ENCODE results near the gene ZPBP2. TPM values are rescaled to one million over a fixed set of nuclear protein-coding genes. Genes with fewer than 3 reads are reported as not detected.

ZPBP2 gene
- total RNA-seq, 1 experiment from 2014 or later = not detected

DNA sequence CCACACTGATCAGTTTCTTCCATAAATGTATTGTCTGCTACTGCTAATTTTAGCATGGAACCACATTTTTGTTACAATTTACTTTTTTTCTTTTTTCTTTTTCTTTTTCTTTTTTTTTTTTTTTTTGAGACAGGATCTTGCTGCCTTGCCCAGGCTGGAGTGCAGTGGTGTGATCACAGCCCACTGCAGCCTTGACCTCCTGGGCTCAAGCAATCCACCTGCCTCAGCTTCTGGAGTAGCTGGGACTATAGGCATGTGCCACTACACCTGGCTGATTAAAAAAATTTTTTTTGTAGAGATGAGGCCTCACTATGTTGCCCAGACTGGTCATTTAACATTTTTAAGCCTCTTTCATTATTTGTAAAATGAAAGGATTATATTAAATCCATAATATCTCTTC, 19.1 kb downstream of the ZPBP2 start:
- no peaks in the 10 kb centered on the region for H3K9me3 Mint-ChIP-seq
- H3K4me1 Mint-ChIP-seq = no peaks in the 10 kb centered on the region
- no peaks in the 10 kb centered on the region for H3K27me3 Mint-ChIP-seq (ENCODE audit: low read depth)
- ChIA-PET POLR2A (no interaction called here), CTCF (interaction anchor here (0.7 kb wide), 1 partner anchor 24 kb away, joined by 4 read pairs; no protein-coding TSS in a partner anchor)
- H3K36me3 Mint-ChIP-seq = no peaks in the 10 kb centered on the region
- DNase-seq (ENCODE audit: low spot score) = no peak
- H3K27ac Mint-ChIP-seq = no peak overlapping the region
- TF ChIP-seq ZNF423 (CRISPR knock-in tag; IDR thresholded peaks at IDR 0.05) (no peak), HMGA2 (CRISPR knock-in tag; IDR thresholded peaks at IDR 0.05) (no peak), RORB (CRISPR knock-in tag; IDR thresholded peaks at IDR 0.05) (no peak), CBFB (CRISPR knock-in tag; IDR thresholded peaks at IDR 0.05; ENCODE audit: low read depth) (no peak), ZBTB21 (CRISPR knock-in tag; IDR thresholded peaks at IDR 0.05; ENCODE audit: borderline replicate concordance) (no peak), SMAD4 (CRISPR knock-in tag; IDR thresholded peaks at IDR 0.05) (no peak), NR2C2 (CRISPR knock-in tag; IDR thresholded peaks at IDR 0.05) (no peak), ZNF232 (CRISPR knock-in tag; IDR thresholded peaks at IDR 0.05) (no peak), RELA (CRISPR knock-in tag; IDR thresholded peaks at IDR 0.05; ENCODE audit: borderline replicate concordance) (no peak), CREM (CRISPR knock-in tag; IDR thresholded peaks at IDR 0.05) (no peak), FOXP1 (CRISPR knock-in tag; IDR thresholded peaks at IDR 0.05; ENCODE audit: borderline replicate concordance) (no peak), FOXK1 (CRISPR knock-in tag; IDR thresholded peaks at IDR 0.05) (no peak), OVOL2 (CRISPR knock-in tag; IDR thresholded peaks at IDR 0.05; ENCODE audit: borderline replicate concordance) (no peak), NR1H2 (CRISPR knock-in tag; IDR thresholded peaks at IDR 0.05) (no peak)
- TF ChIP-seq, protein P1, sequence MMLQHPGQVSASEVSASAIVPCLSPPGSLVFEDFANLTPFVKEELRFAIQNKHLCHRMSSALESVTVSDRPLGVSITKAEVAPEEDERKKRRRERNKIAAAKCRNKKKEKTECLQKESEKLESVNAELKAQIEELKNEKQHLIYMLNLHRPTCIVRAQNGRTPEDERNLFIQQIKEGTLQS (CRISPR knock-in tag; conservative IDR thresholded peaks at IDR 0.05) = no peak
- ATAC-seq = no peak
- no peak overlapping the region for H3K4me3 Mint-ChIP-seq

DNA sequence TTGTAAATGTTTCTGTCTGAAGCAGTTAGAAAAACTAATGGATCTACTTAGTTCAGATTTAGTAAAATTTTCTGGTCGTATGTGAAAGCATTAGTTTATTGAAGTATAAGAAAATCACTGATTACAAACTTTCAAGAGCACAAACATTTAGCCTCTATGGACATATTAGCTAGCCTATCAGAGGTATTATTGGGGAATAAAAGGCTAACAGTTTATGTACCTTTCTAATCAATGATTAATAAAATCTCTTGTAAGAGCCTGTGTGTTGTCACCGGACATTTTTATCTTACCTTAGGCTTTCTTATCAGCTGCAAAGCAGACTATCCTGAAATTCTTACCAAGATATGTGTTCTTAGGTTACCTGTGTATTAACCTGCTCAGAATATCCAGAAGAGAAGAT, 21.2 kb downstream of the ZPBP2 start:
- no peak overlapping the region for H3K27ac Mint-ChIP-seq
- no peaks in the 10 kb centered on the region for H3K9me3 Mint-ChIP-seq
- TF ChIP-seq PRRX2 (CRISPR knock-in tag; IDR thresholded peaks at IDR 0.05) = no peak
- TF ChIP-seq ZNF317 (CRISPR knock-in tag; IDR thresholded peaks at IDR 0.05; ENCODE audit: borderline replicate concordance, low read depth) = no peak
- no peak for TF ChIP-seq GABPB1 (CRISPR knock-in tag; IDR thresholded peaks at IDR 0.05)
- TF ChIP-seq ZNF138 (CRISPR knock-in tag; conservative IDR thresholded peaks at IDR 0.05) = no peak
- no peak for TF ChIP-seq EMX1 (CRISPR knock-in tag; IDR thresholded peaks at IDR 0.05)
- no peak for TF ChIP-seq TCF7 (CRISPR knock-in tag; IDR thresholded peaks at IDR 0.05; ENCODE audit: low read depth)
- TF ChIP-seq, protein P2, sequence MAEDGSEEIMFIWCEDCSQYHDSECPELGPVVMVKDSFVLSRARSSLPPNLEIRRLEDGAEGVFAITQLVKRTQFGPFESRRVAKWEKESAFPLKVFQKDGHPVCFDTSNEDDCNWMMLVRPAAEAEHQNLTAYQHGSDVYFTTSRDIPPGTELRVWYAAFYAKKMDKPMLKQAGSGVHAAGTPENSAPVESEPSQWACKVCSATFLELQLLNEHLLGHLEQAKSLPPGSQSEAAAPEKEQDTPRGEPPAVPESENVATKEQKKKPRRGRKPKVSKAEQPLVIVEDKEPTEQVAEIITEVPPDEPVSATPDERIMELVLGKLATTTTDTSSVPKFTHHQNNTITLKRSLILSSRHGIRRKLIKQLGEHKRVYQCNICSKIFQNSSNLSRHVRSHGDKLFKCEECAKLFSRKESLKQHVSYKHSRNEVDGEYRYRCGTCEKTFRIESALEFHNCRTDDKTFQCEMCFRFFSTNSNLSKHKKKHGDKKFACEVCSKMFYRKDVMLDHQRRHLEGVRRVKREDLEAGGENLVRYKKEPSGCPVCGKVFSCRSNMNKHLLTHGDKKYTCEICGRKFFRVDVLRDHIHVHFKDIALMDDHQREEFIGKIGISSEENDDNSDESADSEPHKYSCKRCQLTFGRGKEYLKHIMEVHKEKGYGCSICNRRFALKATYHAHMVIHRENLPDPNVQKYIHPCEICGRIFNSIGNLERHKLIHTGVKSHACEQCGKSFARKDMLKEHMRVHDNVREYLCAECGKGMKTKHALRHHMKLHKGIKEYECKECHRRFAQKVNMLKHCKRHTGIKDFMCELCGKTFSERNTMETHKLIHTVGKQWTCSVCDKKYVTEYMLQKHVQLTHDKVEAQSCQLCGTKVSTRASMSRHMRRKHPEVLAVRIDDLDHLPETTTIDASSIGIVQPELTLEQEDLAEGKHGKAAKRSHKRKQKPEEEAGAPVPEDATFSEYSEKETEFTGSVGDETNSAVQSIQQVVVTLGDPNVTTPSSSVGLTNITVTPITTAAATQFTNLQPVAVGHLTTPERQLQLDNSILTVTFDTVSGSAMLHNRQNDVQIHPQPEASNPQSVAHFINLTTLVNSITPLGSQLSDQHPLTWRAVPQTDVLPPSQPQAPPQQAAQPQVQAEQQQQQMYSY (CRISPR knock-in tag; IDR thresholded peaks at IDR 0.05) = no peak
- TF ChIP-seq, protein P3, sequence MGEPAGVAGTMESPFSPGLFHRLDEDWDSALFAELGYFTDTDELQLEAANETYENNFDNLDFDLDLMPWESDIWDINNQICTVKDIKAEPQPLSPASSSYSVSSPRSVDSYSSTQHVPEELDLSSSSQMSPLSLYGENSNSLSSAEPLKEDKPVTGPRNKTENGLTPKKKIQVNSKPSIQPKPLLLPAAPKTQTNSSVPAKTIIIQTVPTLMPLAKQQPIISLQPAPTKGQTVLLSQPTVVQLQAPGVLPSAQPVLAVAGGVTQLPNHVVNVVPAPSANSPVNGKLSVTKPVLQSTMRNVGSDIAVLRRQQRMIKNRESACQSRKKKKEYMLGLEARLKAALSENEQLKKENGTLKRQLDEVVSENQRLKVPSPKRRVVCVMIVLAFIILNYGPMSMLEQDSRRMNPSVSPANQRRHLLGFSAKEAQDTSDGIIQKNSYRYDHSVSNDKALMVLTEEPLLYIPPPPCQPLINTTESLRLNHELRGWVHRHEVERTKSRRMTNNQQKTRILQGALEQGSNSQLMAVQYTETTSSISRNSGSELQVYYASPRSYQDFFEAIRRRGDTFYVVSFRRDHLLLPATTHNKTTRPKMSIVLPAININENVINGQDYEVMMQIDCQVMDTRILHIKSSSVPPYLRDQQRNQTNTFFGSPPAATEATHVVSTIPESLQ (CRISPR knock-in tag; IDR thresholded peaks at IDR 0.05) = no peak
- TF ChIP-seq, protein P4, sequence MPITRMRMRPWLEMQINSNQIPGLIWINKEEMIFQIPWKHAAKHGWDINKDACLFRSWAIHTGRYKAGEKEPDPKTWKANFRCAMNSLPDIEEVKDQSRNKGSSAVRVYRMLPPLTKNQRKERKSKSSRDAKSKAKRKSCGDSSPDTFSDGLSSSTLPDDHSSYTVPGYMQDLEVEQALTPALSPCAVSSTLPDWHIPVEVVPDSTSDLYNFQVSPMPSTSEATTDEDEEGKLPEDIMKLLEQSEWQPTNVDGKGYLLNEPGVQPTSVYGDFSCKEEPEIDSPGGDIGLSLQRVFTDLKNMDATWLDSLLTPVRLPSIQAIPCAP (CRISPR knock-in tag; IDR thresholded peaks at IDR 0.05) = no peak
- TF ChIP-seq NR2C2 (CRISPR knock-in tag; IDR thresholded peaks at IDR 0.05) = no peak
- TF ChIP-seq, protein P5, sequence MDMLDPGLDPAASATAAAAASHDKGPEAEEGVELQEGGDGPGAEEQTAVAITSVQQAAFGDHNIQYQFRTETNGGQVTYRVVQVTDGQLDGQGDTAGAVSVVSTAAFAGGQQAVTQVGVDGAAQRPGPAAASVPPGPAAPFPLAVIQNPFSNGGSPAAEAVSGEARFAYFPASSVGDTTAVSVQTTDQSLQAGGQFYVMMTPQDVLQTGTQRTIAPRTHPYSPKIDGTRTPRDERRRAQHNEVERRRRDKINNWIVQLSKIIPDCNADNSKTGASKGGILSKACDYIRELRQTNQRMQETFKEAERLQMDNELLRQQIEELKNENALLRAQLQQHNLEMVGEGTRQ (CRISPR knock-in tag; IDR thresholded peaks at IDR 0.05) = no peak
- H3K4me1 Mint-ChIP-seq = no peaks in the 10 kb centered on the region
- no peak for DNase-seq (ENCODE audit: low spot score)
- ATAC-seq = no peak
- no peak overlapping the region for H3K4me3 Mint-ChIP-seq
- ChIA-PET CTCF (no interaction called here), POLR2A (no interaction called here)
- H3K36me3 Mint-ChIP-seq = no peaks in the 10 kb centered on the region
- peaks cover 10% of the 10 kb centered on the region for H3K27me3 Mint-ChIP-seq (ENCODE audit: low read depth)
